Astrocyte of the spinal cord (primary cell): ENCODE measurements around the gene LAMB4.

Experiments
- DNase-seq: peaks from one replicate; pipeline ENCODE4 v3.0.0; 2011; ENCODE audit warnings: low read depth, low spot score
- H3K4me3 ChIP-seq: 2 replicates; pipeline ENCODE4 v1.5.1; 2011; ENCODE audit warnings: low read depth, mild to moderate bottlenecking, low read length, moderate library complexity
- in situ Hi-C: cut with HindIII; loops from 2 replicates; pipeline ENCODE4 v1.10.0; 2017; ENCODE audit warnings: low sequenced_read_pairs
- TF ChIP-seq, protein P1 (sequence below): IDR thresholded peaks from 2 replicates; pipeline ENCODE4 v1.5.1; 2012; ENCODE audit warnings: low read depth, mild to moderate bottlenecking, low read length, inconsistent platforms

Gene LAMB4

DNA sequence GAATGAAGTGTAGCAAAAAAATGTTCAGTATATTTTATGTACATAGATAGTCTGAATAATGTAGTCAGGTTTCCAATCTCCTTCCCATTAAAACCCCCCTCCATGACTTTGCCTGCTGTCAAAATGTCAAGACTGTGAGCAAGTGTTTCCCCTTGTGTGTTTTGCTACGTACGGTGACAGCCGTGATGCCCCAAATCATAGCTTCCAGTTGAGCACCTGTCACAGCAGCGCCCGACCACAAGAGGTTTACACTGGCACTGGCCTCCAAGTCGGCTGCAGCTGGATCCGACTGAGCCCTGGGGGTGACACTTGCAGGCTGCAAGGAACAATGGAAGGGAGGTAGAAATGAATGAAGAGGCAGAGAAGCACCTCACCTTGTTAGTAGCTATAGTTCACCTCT is 62.3 kb downstream of the LAMB4 start:
- TF ChIP-seq, protein P1, sequence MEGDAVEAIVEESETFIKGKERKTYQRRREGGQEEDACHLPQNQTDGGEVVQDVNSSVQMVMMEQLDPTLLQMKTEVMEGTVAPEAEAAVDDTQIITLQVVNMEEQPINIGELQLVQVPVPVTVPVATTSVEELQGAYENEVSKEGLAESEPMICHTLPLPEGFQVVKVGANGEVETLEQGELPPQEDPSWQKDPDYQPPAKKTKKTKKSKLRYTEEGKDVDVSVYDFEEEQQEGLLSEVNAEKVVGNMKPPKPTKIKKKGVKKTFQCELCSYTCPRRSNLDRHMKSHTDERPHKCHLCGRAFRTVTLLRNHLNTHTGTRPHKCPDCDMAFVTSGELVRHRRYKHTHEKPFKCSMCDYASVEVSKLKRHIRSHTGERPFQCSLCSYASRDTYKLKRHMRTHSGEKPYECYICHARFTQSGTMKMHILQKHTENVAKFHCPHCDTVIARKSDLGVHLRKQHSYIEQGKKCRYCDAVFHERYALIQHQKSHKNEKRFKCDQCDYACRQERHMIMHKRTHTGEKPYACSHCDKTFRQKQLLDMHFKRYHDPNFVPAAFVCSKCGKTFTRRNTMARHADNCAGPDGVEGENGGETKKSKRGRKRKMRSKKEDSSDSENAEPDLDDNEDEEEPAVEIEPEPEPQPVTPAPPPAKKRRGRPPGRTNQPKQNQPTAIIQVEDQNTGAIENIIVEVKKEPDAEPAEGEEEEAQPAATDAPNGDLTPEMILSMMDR, result no peak
- DNase-seq, result no peak
- no peak overlapping the region for H3K4me3 ChIP-seq
- in situ Hi-C loops, result no loop called here

DNA sequence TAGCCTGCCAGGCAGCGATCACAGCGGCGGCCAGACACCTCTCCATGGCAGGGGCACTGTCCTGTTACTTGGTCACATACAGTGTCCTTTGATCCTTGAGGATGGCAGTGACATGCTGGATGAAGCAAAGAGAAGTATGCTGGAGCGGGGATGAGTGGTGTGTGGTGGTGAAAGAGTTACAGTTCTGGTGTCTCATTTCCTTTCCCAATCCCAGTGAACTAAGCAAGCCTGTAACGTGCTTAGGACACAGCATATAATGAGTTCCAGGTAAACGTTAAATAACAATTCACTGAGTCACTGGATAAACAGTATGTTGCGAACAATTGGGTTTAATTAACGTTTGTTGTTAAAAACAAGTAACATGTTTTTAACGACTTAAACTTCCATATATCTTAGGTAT is 63.7 kb downstream of the LAMB4 start:
- in situ Hi-C loops, result no loop called here
- TF ChIP-seq, protein P1, result no peak
- DNase-seq, result no peak
- no peak overlapping the region for H3K4me3 ChIP-seq

- no peak for DNase-seq
- TF ChIP-seq, protein P1, result no peak
- in situ Hi-C loops, result no loop called here
- no peak overlapping the region for H3K4me3 ChIP-seq
Observed at GRCh38 chr7:108063520-108063933, 66.6 kb downstream of the LAMB4 start.

- in situ Hi-C loops, result no loop called here
- TF ChIP-seq, protein P1, result no peak
- no peak overlapping the region for H3K4me3 ChIP-seq
- no peak for DNase-seq
Observed at GRCh38 chr7:108062250-108063014, 67.7 kb downstream of the LAMB4 start.

DNA sequence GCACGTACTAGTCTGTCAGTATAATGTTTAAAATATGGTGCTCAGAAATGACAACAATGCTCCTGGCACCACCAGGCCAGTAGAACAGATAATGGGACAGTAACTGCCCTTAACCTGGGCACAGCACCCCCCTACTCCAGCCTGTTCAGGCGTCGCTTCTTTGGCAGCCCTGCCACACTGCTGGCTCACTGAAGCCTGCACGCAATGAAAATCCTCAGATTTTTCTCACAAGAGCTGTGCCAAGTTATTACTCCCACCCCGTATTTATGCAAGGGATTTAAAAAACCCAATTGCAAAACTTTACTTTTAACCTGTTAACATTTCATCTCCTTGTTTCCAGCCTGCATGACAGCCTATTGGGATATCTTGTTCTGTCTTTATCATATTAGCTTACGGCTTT is 70.6 kb downstream of the LAMB4 start:
- in situ Hi-C loops, result no loop called here
- no peak overlapping the region for H3K4me3 ChIP-seq
- TF ChIP-seq, protein P1, result no peak
- no peak for DNase-seq

- in situ Hi-C loops, result no loop called here
- H3K4me3 ChIP-seq, result no peak overlapping the region
- TF ChIP-seq, protein P1, result no peak
- no peak for DNase-seq
Observed at GRCh38 chr7:108057951-108058481, 72.1 kb downstream of the LAMB4 start.
